LHCN-M2 (cell line): ENCODE results near the gene PPP4R4. TPM values are rescaled to one million over a fixed set of nuclear protein-coding genes. Genes with fewer than 3 reads are reported as not detected.
A peak's percentile ranks its signal among the peaks of the same experiment; 100 is the strongest.

Experiments used
- DNase-seq: peaks from one replicate; pipeline ENCODE4 v3.0.0-alpha.2; 2012; ENCODE audit warnings: low read depth
- total RNA-seq: library from RNA; depleted of rRNA; stranded (reverse); fragments of >200 nt; gene quantifications from 2 replicates; pipeline ENCODE4 v1.2.3, GENCODE V29; 2014; rRNA removed

PPP4R4 gene
- total RNA-seq, 1 experiment from 2014 or later, result 0.40 TPM

GRCh38 chr14:94307410-94307992 is 133.4 kb downstream of the PPP4R4 start:
- no peak for DNase-seq

- DNase-seq, result no peak
These were observed 135.6 kb downstream of the PPP4R4 start for GRCh38 chr14:94309721-94310120.

- DNase-seq, result no peak
These were observed 136.1 kb downstream of the PPP4R4 start for GRCh38 chr14:94310248-94310647.

GRCh38 chr14:94312481-94313246 is 138.5 kb downstream of the PPP4R4 start:
- no peak for DNase-seq

- DNase-seq, result no peak
These were observed 140.0 kb downstream of the PPP4R4 start for GRCh38 chr14:94313991-94314655.

GRCh38 chr14:94314890-94315289 is 140.8 kb downstream of the PPP4R4 start:
- no peak for DNase-seq

GRCh38 chr14:94316692-94317091 is 142.6 kb downstream of the PPP4R4 start:
- DNase-seq, result no peak

- no peak for DNase-seq
These were observed 143.1 kb downstream of the PPP4R4 start for GRCh38 chr14:94317259-94317658.

- DNase-seq, result no peak
These were observed 146.1 kb downstream of the PPP4R4 start for GRCh38 chr14:94320243-94320642.

GRCh38 chr14:94321421-94322271 is 147.5 kb downstream of the PPP4R4 start:
- DNase-seq, result no peak

- peak; percentile 29 for DNase-seq
These were observed 148.8 kb downstream of the PPP4R4 start, which contains the start of gene SERPINA6 for GRCh38 chr14:94322648-94323570. Gene SERPINA6 (minus strand): TSS chr14:94323336. CDS start chr14:94314648, 8,688 bp downstream.

GRCh38 chr14:94328196-94328595 is 154.1 kb downstream of the PPP4R4 start:
- DNase-seq, result no peak

Other genes starting within 250 kb of the PPP4R4 start
- gene FAM181A, start 247.0 kb upstream of the PPP4R4 start, total RNA-seq, result not detected in 2 replicates
- gene ASB2, start 197.8 kb upstream of the PPP4R4 start, total RNA-seq, result 0.40 TPM in 1 of 2 replicates, not detected in the other
- not detected in 2 replicates for gene CCDC197, start 177.0 kb upstream of the PPP4R4 start, total RNA-seq
- 0.45 and 0.69 TPM in 2 replicates for gene OTUB2, start 148.0 kb upstream of the PPP4R4 start, total RNA-seq
- 155 and 171 TPM in 2 replicates for gene DDX24, start 93.1 kb upstream of the PPP4R4 start, total RNA-seq
- gene IFI27L1, start 93.0 kb upstream of the PPP4R4 start, total RNA-seq, result 21.0 and 31.2 TPM in 2 replicates
- gene IFI27, start 63.6 kb upstream of the PPP4R4 start, total RNA-seq, result 0.51 and 1.5 TPM in 2 replicates
- gene IFI27L2, start 44.7 kb upstream of the PPP4R4 start, total RNA-seq, result 63.5 and 107 TPM in 2 replicates
- gene SERPINA10, start 118.9 kb downstream of the PPP4R4 start, total RNA-seq, result not detected in 2 replicates
- not detected in 2 replicates for gene SERPINA6, start 149.0 kb downstream of the PPP4R4 start, total RNA-seq
- gene SERPINA2, start 192.4 kb downstream of the PPP4R4 start, total RNA-seq, result not detected in 2 replicates
- not detected in 2 replicates for gene SERPINA1, start 214.3 kb downstream of the PPP4R4 start, total RNA-seq